GM21528 (cell line): ENCODE data around the gene HTR4.

Experiments
- ATAC-seq: cut with Tn5 transposase; IDR thresholded peaks from one replicate; pipeline ENCODE4 v1.9.1; 2021; ENCODE audit warnings: mild to moderate bottlenecking, moderate library complexity; ENCODE audit not compliant: unreplicated experiment, low FRiP score

Gene HTR4

GRCh38 chr5:148620091-148620490 is 34.2 kb downstream of the HTR4 start:
- ATAC-seq = no peak

GRCh38 chr5:148619484-148619883 is 34.8 kb downstream of the HTR4 start:
- ATAC-seq = no peak

- no peak for ATAC-seq
These were observed 38.6 kb downstream of the HTR4 start for GRCh38 chr5:148615644-148616275.

- ATAC-seq = no peak
These were observed 46.9 kb downstream of the HTR4 start for GRCh38 chr5:148607406-148607805.

GRCh38 chr5:148606296-148606695 is 48.0 kb downstream of the HTR4 start:
- ATAC-seq = no peak

GRCh38 chr5:148599187-148599586 is 55.1 kb downstream of the HTR4 start:
- no peak for ATAC-seq

- no peak for ATAC-seq
These were observed 58.6 kb downstream of the HTR4 start for GRCh38 chr5:148595697-148596096.

GRCh38 chr5:148586796-148587195 is 67.5 kb downstream of the HTR4 start:
- no peak for ATAC-seq

- ATAC-seq = no peak
These were observed 68.3 kb downstream of the HTR4 start for GRCh38 chr5:148585988-148586387.

GRCh38 chr5:148584103-148584502 is 70.2 kb downstream of the HTR4 start:
- ATAC-seq = no peak

- no peak for ATAC-seq
These were observed 70.8 kb downstream of the HTR4 start for GRCh38 chr5:148583421-148583965.

- no peak for ATAC-seq
These were observed 80.2 kb downstream of the HTR4 start for GRCh38 chr5:148574167-148574566.

GRCh38 chr5:148573374-148573773 is 81.0 kb downstream of the HTR4 start:
- ATAC-seq = no peak

GRCh38 chr5:148569948-148570347 is 84.4 kb downstream of the HTR4 start:
- no peak for ATAC-seq

- no peak for ATAC-seq
These were observed 89.2 kb downstream of the HTR4 start for GRCh38 chr5:148565148-148565547.

- ATAC-seq = no peak
These were observed 91.3 kb downstream of the HTR4 start for GRCh38 chr5:148563021-148563420.

- ATAC-seq = no peak
These were observed 92.5 kb downstream of the HTR4 start for GRCh38 chr5:148561801-148562311.

GRCh38 chr5:148559461-148559860 is 94.9 kb downstream of the HTR4 start:
- no peak for ATAC-seq

- ATAC-seq = no peak
These were observed 95.4 kb downstream of the HTR4 start for GRCh38 chr5:148558892-148559291.

GRCh38 chr5:148556835-148557234 is 97.5 kb downstream of the HTR4 start:
- ATAC-seq = no peak

- no peak for ATAC-seq
These were observed 99.7 kb downstream of the HTR4 start for GRCh38 chr5:148554621-148555020.

GRCh38 chr5:148543727-148544126 is 110.6 kb downstream of the HTR4 start:
- ATAC-seq = no peak
